ENCODE measurements around the gene TMEM266.

TMEM266 gene

DNA sequence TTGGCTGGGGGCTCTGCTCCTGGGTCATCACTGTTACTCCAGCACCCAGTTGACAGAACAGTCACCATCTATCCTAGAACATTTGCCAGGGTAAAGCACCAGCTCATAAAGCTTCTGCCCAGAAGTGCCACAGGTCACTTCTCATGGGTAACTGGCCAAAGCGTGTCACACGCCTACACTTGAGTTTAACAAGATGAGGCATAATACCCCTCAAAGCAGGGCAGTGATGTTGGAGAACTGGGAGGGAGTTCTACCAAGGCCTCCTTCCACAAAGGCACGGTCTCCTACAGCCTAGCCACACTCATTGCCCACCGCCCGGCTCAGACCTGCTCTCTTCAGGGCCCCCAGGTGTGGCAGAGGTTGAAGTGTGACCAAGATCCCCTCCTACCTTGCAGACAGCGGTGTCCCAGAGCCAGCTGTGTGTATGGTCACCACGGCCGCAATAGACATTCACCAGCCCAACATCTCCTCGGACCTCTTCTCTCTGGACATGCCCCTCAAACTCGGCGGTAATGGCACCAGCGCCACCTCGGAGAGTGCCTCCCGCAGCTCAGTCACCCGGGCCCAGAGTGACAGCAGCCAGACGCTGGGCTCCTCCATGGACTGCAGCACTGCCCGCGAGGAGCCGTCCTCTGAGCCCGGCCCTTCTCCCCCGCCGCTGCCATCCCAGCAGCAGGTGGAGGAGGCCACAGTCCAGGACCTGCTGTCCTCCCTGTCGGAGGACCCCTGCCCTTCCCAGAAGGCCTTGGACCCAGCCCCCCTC is 143.7 kb downstream of the TMEM266 start:
- DNase-seq (ENCODE audit: low spot score) = no peak

DNA sequence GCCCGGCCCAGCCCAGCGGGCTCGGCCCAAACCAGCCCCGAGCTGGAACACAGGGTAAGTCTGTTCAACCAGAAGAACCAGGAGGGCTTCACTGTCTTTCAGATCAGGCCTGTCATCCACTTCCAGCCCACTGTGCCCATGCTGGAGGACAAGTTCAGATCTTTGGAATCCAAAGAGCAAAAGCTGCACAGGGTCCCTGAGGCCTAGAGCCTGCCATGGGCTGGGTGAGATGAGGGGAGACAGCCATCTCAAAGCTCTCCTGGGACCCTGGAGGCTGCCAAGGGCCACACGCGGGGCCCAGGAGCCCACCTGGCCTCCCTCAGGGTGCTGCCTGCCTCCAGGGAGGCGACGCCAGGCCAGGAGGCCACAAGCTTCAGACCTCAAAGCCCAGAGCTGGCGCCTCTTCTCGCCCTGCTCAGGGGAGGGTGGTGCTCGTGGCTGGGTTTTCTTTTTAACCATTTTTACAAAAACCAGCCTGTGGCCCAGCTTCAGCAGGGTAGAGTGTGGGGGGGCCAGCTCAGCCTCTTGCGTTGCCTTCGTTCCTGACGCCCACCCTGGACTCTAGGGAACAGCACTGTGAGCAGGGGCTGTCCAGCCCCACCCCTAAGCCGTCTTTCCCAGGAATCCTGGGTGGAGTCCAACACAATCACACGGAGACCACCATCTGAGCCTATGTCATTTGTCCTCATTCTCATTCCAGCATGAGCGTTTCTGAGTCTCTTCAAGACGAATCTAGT is 144.5 kb downstream of the TMEM266 start:
- no peak for DNase-seq (ENCODE audit: low spot score)

DNA sequence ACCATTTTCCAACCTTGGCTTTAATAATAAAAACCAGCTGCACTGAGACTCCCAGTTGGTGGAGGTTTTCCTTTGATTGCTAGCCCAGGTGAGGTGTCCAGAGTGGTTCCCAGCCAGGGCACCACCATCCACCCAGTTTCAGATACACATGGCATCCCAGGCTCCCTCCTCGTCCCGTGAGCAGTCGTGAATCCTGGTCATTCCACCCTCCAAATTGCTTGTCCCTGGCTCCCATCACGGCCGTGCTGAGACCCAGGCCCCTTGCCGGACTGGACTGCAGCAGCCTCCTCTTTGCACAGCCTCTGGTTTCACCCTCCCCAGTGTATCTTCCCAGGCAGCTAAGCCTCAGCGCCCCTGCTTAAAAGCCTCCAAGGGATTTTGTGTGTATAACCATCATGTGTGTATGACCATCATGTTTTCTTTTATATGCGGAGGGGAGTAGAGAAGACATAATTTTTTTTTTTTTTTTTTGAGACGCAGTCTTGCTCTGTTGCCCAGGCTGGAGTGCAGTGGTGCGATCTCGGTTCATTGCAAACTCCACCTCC is 145.2 kb downstream of the TMEM266 start:
- DNase-seq (ENCODE audit: low spot score) = no peak

DNA sequence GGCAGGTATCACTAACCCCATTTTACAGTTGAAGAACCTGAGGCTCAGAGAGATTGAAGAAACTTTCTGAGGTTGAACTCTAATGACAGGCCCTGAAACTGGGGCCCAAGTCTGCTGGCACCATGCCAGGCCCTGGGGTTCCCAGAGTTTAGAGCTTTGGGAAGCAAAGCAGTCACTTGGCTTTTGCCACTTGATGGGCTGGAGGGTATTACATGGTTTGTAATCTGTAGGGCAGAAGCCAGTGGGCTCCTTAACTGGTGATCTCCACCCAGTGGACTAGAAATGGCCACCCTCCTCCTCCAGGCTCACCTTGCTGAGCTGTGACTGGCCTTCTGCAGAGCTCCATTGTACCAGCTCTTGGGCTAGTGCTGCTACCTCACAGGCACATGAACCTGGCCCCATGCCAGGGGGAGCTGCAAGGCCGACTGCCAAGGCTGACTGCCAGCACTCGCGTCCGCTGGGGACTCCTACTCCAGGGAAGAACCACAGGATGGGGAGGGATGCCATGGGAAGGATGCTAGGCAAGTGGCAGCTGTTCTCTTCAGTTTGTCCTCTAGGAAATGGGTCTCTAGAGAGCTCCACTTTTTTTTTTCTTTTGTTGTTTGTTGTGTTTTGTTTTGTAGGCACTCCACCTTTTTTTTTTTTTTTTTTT is 146.7 kb downstream of the TMEM266 start:
- peak; percentile 73 for DNase-seq (ENCODE audit: low spot score)

DNA sequence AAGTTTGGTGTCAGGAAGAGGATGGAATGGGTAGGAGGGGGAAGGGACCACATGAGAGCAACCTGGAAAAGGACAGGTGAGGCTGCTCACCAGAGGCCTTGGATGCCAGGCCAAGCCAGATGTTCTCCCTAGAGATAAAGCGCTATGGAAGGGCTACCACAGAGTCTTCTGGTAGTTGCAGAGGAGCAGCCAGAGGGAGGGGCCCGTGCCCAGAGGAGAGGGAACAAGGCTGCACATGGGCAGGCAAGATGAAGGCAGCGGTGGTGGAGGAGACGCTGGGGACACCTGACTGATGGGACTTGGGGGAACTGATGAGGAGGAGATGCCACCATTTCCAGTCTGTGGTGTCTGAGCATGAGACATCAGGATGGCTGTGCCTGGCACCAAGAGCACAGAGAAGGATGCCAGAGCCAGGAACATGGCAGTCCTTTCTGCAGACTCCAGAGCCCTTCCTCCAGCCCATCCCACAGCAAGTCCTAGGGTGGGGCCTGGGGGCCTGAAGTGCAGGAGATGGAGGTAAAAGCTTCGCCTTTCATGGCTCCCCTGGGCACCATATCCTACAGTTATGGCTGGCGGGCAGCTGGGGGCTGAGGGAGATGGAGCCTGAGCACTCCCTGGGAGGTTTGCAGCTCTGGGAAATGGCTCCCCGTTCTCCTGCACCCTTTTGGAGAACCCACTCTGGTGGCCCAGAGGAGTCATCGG is 148.4 kb downstream of the TMEM266 start:
- DNase-seq (ENCODE audit: low spot score) = no peak

DNA sequence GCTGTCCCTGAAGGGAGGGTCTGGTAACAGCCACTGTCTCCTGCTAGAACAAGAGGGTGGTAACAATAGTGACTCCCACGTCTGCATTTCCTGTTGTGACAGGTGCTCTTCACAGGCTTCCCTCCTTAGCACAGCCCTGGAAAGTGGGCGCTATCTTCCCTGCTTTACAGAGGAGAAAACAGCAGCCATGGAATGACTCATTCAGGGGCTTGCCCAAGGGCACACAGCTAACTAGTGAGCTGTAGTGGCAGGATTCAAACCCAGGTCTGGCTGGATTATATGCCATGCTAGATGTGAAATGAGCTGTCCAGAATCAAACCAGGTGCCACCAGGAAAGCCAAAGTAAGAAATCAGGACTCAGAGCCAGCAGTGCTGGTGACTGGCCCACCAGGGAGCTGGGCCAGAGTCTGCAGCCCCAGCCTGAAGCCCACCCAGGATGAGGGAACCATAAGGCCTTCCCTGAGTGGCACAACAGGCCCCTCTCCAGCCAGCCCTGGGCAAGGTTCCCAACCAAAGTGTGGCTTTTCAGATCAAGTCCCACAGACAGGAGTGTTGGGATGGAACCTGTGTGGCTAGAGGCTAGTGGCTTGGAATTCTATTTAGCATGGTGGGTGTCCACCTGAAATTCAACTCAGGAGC is 149.1 kb downstream of the TMEM266 start:
- DNase-seq (ENCODE audit: low spot score) = no peak

DNA sequence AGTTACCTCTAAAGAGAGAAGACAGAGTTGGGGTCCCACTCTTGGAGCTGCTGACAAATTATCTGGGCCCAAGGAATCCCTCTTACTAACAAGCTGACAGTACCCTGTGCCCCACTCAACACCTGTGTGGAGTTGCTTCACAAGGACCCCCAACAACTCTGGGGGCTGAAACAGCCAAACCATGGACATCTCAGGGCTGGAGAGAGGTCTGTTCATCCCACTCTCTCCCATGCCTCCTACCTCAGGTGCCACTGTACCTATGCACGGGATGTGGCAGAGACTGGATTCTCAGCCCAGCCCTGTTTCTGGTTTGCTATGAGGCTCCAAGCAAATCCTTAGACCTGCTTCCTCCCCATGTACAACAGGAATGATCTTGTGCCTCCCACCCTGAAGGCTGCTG is 149.7 kb downstream of the TMEM266 start:
- no peak for DNase-seq (ENCODE audit: low spot score)

DNA sequence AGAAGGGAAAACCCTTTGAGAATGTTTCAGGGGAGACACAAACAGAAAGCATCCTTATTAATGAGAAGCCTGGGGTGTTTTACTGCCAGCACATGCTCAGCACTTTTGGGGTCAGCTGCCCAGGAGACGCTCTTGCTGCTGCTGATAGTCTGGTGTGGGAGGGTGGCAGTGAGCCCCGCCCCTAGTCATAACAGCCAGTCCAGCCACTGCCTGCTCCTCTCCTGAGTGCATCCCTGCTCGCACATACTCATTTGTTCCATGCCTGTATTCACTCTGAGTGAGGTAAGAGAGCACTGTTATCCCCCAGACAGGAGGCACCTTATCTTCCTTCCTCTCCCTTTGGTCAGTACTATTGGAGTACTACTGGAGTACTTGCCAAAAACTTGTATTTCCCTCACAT is 150.2 kb downstream of the TMEM266 start:
- DNase-seq (ENCODE audit: low spot score) = no peak

DNA sequence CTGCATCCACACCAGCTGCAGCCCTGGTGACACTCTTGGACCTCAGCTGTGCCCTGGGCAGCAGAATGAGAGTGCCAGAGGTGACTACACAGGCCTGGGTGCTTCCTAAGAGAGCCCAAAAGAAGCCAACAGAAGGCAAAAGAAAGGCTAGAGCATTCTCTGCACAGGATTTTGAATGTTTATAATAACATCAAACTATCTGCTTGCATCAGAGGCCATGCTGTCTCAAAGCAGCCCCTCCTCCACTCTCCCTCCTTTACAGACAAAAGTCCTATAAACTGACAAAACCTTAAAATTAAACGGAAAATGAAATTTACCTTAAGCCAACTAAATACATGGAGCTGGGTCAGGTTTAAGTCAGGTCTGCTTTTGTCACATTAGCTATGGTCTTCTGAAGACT is 155.8 kb downstream of the TMEM266 start:
- DNase-seq (ENCODE audit: low spot score) = no peak

DNA sequence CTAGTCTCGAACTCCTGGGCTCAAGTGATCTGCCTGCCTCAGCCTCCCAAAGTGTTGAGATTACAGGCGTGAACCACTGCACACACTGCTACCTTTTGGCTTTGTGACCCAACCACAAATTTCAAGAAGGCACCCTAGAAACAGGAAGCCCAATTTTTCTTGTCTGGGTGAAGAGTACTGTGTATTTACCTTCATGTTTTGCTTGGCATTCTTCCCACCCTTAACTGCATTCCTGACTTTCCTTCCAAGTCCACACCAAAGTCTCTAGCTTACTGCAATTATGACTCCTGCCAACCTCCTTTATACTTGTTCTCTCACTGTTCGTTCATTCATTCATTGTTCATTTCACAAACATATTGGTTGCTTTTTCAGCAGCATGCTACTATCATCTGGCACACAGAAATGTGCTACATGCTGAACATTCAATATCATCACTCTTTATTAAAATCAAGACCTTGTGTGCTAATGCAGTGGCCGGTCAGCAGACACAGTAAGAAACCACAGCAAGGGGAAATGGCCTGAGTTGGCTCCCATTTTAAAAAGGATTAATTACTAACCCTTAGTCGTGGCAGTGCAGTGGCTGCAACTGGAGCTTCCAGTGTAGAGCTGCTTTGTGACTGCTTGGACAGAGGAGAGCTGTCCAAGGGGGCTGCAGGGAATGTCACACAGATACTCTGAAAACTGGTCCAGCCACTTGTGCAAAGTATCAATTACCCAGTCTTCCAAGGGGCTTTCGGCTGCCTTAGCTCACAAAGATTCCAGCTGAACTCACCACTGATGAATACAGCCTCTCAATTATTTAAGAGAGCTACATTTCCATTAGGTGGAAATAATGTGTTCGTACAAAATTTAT is 157.5 kb downstream of the TMEM266 start:
- DNase-seq (ENCODE audit: low spot score) = no peak

DNA sequence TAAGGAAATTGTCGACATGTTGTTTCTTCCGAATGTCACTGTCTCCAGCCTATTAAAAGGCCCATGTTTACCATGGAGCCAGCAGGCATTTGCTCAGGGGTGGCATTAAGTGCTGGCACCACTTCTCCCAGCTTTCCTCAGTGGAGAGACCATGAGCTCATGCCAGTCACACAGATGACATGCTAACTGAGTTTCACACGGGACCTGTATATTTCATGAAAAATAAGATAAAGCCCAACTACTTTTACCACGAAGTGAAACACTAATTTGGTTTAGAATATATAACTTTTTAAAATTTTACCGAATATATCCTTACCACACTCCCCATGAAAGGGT is 158.1 kb downstream of the TMEM266 start:
- no peak for DNase-seq (ENCODE audit: low spot score)

DNA sequence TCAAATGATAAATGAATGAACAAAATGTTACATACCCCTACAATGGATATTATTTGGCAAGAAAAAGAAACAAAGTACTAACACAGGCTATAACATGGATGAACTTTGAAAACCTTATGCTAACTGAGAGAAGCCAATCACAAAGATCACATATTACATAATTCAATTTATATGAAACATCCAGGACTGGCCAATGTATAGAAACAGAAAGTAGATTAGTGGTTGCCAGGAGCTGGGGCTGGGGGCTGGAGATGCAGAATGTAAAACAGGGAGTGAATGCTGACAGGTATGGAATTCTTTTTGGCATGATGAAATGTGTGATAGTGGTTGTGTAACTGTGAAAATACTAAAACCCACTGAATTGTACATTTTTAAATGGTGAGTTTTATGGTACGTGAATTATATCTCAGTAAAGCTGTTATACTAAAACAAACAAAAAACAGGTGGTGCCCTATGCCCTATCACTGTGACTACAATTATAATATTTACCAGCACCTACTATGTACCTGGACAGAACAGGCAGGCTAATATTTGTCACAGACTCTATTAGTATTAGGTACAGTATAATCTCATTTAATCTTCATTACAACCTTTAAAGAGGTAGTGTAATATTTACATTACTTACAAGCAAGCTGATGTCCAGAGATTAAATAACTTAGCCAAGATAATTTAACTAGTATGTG is 161.4 kb downstream of the TMEM266 start:
- DNase-seq (ENCODE audit: low spot score) = no peak

DNA sequence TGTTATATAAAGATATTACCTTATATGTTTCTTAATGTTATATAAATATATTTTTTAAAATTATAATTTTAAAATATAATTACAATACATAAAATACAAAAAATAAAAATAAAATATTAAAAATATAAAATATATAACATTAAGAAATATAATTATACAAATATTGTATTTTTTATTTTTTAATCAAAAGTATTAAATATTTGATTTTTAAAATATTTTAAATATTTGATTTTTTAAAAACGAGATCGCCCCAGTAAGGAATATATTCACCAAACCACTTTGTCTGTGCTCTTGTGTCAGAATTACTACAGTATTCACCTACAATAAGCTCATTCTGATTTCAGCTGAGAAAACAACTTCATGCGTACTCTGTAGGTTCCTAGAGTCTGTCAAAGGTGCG is 162.4 kb downstream of the TMEM266 start:
- no peak for DNase-seq (ENCODE audit: low spot score)

DNA sequence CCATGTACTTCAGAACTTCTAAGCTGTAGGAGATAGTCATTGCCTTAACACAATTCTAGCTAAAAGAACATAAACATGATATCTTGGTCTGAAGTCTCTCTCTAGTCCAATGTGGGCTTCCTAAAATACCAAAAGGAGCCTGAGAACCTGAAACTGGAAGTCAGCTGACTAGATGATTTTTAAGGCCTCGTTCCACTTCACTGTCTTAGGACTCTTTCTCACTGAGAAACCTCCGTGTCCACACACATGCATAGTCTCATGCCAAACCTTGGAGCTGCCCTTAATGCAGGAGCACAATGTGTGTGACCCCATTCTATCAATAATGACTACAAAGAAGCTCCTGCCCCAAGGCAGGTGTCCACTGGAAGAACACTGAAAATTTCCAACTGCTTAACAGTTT is 163.7 kb downstream of the TMEM266 start:
- DNase-seq (ENCODE audit: low spot score) = no peak

DNA sequence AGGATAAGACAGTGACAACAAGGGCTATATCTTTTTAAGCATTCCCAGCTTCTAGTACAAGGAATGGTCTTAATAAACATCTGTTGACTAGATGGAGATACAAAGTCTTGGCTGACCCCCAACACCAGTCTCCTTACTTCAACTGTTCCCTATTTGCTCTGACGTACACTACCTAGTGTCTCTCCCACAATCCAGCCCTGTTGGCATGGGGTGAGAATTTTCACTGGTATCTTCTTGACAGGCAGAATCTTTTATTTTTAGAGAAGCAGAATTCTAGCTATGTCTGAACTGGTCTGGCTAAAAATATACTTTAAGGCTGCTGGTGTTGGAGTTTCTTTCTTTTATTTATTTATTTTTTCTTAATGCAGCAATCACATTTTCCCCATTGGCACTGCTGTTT is 169.5 kb downstream of the TMEM266 start:
- no peak for DNase-seq (ENCODE audit: low spot score)

DNA sequence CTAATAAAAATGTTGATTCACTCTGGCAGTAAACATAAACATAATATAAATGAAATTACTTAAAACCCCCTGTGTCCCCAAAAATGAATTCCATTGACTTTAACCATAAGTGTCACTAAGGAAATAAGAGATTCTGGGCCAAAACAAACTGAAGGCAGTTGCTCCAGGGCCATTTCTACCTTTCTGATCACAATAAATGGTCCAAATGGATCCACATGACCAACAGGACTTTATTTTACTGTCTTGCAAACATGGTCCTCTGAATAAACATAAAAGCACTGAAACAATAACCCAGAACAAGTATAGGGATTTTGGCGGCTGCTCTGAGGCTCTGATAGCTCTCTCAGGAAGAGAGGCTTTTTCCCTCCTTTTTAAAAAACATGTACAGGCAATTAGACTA is 174.1 kb downstream of the TMEM266 start:
- no peak for DNase-seq (ENCODE audit: low spot score)

DNA sequence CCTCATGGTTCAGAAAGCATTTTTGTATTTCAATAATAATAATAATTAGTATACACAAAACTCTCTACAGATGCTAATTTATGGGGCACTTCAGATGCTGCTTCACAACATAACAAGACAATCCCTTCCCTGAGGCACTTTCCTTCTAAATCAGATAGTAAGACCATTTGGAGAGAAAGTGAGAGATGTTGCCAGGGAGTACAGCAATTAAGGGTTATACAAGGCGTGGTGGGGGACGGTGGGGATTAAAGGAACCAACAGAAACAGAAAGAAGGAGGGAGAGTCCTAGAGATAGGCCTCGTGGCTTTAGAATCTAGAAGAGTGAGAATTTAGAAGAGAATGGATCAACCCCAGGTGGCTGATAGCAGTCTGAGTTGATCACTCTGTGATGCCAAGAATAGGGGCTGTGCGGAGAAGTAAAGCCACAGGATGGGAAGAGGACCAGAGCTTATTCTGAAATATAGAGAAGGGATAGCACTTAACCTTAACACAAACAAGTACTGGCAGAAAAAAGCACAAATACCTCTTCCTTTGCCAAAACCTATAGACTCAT is 174.6 kb downstream of the TMEM266 start:
- DNase-seq (ENCODE audit: low spot score) = no peak

DNA sequence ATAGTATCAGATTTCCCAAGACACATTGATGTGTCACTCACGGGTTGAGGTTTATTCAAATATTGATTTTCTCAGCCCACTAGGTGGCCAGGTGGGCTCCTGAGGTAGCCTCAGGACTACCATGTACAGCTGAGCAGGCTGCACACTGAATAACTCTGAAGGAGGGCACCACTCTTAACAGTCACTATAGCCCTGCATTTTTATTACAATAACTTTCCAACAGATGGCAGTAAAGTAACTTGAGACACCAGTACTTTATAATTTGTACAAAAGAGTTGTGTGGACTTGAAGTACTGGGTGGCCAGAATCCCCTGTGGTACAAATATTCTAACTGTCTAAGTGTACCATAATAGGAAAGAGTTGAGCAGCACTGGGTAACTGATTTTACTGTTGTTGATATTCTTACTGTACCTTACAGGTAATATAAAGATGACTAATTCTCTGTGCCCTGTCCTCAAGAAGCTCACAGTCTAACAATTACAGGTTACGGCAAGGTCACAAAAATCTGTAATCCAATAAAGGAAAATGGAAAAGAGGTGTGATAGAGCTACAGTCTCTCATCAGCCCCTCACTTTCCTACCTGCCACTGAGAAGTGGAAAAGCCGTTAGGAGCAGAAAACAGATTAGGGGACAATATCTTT is 175.5 kb downstream of the TMEM266 start:
- DNase-seq (ENCODE audit: low spot score) = peak; percentile 24

DNA sequence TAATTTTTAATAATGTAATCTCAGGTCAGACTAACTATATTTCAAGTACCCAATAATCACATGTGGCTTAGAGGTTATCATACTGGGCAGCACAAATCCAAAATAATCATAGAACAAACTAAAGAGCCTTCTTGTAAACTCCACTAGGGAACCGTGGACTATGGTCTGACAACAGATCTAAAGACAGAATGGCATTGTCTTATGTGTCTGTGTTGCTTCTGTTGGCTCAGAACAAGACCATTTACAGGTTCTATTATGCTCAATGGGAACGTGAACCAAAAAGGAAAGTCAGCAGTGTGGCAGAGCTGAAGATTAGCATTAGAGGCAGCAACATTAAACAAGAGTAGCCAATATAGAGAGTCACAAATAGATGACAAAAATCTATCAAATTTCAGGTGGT is 176.6 kb downstream of the TMEM266 start:
- peak; percentile 9 for DNase-seq (ENCODE audit: low spot score)

DNA sequence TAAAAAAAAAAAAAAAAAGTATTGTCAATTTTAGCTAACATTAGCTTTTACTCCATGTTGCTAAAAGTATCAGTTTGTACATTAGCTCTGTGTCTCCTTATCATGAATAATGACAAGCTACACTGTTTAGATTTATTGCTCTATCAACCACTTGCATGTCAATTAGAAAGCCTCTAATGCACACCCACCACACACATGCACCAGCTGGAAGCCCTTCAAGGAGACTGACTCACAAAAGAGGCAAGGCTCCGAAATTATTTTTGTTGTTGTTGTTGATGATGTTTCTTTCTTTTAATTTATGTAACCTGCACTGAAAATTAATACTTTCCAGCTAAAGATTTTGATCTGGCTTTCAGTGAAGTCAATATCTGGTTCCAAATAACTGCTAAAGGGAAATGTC is 180.0 kb downstream of the TMEM266 start:
- DNase-seq (ENCODE audit: low spot score) = no peak
